ENCODE data around the gene SAMD4A.

SAMD4A gene

GRCh38 chr14:54597795-54598443, 31.0 kb downstream of the SAMD4A start:
- ATAC-seq (ENCODE audit: low read depth) (peak; percentile 37; the same call in 2 of the 3 replicates), DNase-seq (ENCODE audit: low spot score) (no peak)

GRCh38 chr14:54599966-54600716, 33.2 kb downstream of the SAMD4A start:
- no peak for TF ChIP-seq CTCF (IDR thresholded peaks at IDR 0.05; ENCODE audit: poor library complexity, severe bottlenecking)
- Histone ChIP-seq H3K4me3 (ENCODE audit: severe bottlenecking) (no peak overlapping the region), H3K36me3 (ENCODE audit: low read depth) (peaks cover 26% of the 10 kb centered on the region), H3K4me1 (ENCODE audit: insufficient read depth, poor library complexity, severe bottlenecking) (peaks cover 48% of the 10 kb centered on the region), H3K27me3 (ENCODE audit: insufficient read depth, poor library complexity, severe bottlenecking) (no peaks in the 10 kb centered on the region), H3K27ac (ENCODE audit: poor library complexity, severe bottlenecking) (peak overlapping the region; percentile 41), H3K9me3 (ENCODE audit: severe bottlenecking) (no peaks in the 10 kb centered on the region)
- DNase-seq (ENCODE audit: low spot score): no peak
- peak; percentile 57 for ATAC-seq (ENCODE audit: low read depth)

More at GRCh38 chr14:54597795-54598443, 31.0 kb downstream of the SAMD4A start:
- peak overlapping the region; percentile 41 for H3K27ac ChIP-seq (ENCODE audit: poor library complexity, severe bottlenecking)
- peaks cover 53% of the 10 kb centered on the region for H3K4me1 ChIP-seq (ENCODE audit: insufficient read depth, poor library complexity, severe bottlenecking)
- no peak for TF ChIP-seq CTCF (IDR thresholded peaks at IDR 0.05; ENCODE audit: poor library complexity, severe bottlenecking)
- H3K9me3 ChIP-seq (ENCODE audit: severe bottlenecking): no peaks in the 10 kb centered on the region
- no peaks in the 10 kb centered on the region for H3K27me3 ChIP-seq (ENCODE audit: insufficient read depth, poor library complexity, severe bottlenecking)
- no peak overlapping the region for H3K4me3 ChIP-seq (ENCODE audit: severe bottlenecking)
- H3K36me3 ChIP-seq (ENCODE audit: low read depth): peaks cover 24% of the 10 kb centered on the region

GRCh38 chr14:54600717-54601109, 33.8 kb downstream of the SAMD4A start:
- Histone ChIP-seq H3K27ac (ENCODE audit: poor library complexity, severe bottlenecking) (peak overlapping the region; percentile 41), H3K36me3 (ENCODE audit: low read depth) (peaks cover 31% of the 10 kb centered on the region), H3K4me3 (ENCODE audit: severe bottlenecking) (no peak overlapping the region), H3K4me1 (ENCODE audit: insufficient read depth, poor library complexity, severe bottlenecking) (peaks cover 51% of the 10 kb centered on the region), H3K9me3 (ENCODE audit: severe bottlenecking) (no peaks in the 10 kb centered on the region), H3K27me3 (ENCODE audit: insufficient read depth, poor library complexity, severe bottlenecking) (no peaks in the 10 kb centered on the region)
- ATAC-seq (ENCODE audit: low read depth): peak; percentile 51
- no peak for TF ChIP-seq CTCF (IDR thresholded peaks at IDR 0.05; ENCODE audit: poor library complexity, severe bottlenecking)
- no peak for DNase-seq (ENCODE audit: low spot score)

GRCh38 chr14:54603362-54603761, 36.4 kb downstream of the SAMD4A start:
- ATAC-seq (ENCODE audit: low read depth) (peak; percentile 84), DNase-seq (ENCODE audit: low spot score) (no peak)
- no peak for TF ChIP-seq CTCF (IDR thresholded peaks at IDR 0.05; ENCODE audit: poor library complexity, severe bottlenecking)
- H3K27ac ChIP-seq (ENCODE audit: poor library complexity, severe bottlenecking): peak overlapping the region; percentile 19
- H3K9me3 ChIP-seq (ENCODE audit: severe bottlenecking): no peaks in the 10 kb centered on the region
- no peaks in the 10 kb centered on the region for H3K27me3 ChIP-seq (ENCODE audit: insufficient read depth, poor library complexity, severe bottlenecking)
- peaks cover 34% of the 10 kb centered on the region for H3K36me3 ChIP-seq (ENCODE audit: low read depth)
- no peak overlapping the region for H3K4me3 ChIP-seq (ENCODE audit: severe bottlenecking)
- peaks cover 43% of the 10 kb centered on the region for H3K4me1 ChIP-seq (ENCODE audit: insufficient read depth, poor library complexity, severe bottlenecking)

GRCh38 chr14:54606178-54606577, 39.2 kb downstream of the SAMD4A start:
- Histone ChIP-seq H3K36me3 (ENCODE audit: low read depth) (peaks cover 30% of the 10 kb centered on the region), H3K27ac (ENCODE audit: poor library complexity, severe bottlenecking) (no peak overlapping the region), H3K9me3 (ENCODE audit: severe bottlenecking) (no peaks in the 10 kb centered on the region), H3K4me1 (ENCODE audit: insufficient read depth, poor library complexity, severe bottlenecking) (peaks cover 28% of the 10 kb centered on the region), H3K27me3 (ENCODE audit: insufficient read depth, poor library complexity, severe bottlenecking) (no peaks in the 10 kb centered on the region), H3K4me3 (ENCODE audit: severe bottlenecking) (no peak overlapping the region)
- ATAC-seq (ENCODE audit: low read depth) (no peak), DNase-seq (ENCODE audit: low spot score) (no peak)
- TF ChIP-seq CTCF (IDR thresholded peaks at IDR 0.05; ENCODE audit: poor library complexity, severe bottlenecking): no peak

Data from RWPE2 (cell line).